Right lobe of liver (tissue), 4 donors: ENCODE data around the gene UBTD2.

Source experiments
- POLR2A ChIP-seq: fragments of 450-650 bp; IDR thresholded peaks from one replicate; pipeline ENCODE4 v1.6.1; 2017; ENCODE audit warnings: antibody characterized with exemption, mild to moderate bottlenecking
- TF ChIP-seq, protein P1 (sequence below), 4 donors: fragments of 200-600 bp in 3 of 4; fragments of 450-650 bp in 1 of 4; IDR thresholded peaks; one replicate each; pipeline versions ENCODE4 v1.5.1 to v1.8.0; 2016 to 2022; ENCODE audit warnings: antibody characterized with exemption in 4 of 4, mild to moderate bottlenecking in 2 of 4
- donor health status: DM: no; HTN: no; CAD: no.
- donor health status: DM: no; HTN: no; CAD: no.
- donor health status: DM: no; HTN: yes; CAD: no.

DNA sequence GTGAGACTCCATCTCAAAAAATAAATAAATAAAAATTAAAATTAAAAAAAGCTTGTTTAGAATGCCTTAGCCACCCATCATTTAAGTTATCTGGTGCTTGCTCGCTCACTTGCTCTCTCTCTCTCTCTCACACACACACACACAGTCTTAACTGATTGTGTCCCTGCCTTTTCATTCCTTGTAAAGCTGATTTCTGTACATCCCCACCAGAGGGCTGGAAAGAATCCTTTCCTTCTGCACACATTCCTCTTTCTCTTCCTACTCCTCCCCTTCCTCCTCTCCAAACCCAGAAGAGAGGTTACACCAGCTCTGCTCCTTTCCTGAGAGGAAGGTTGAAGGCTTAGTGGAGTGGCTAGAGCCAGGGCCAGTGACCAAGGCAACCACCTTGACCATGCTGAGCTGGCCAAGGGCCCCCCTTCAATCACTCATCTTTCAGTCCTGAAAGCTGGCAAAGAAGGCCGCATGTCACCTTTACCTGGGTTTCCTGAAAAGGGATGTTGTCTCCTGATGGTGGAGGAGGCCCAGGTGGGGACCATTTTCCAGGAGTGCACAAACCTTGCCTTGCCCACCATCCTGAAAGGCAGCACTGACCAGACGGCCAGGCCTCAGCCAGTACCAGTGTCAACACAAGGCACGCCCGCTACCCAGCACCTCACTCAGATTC is 121.1 kb downstream of the UBTD2 start:
- TF ChIP-seq, protein P1, sequence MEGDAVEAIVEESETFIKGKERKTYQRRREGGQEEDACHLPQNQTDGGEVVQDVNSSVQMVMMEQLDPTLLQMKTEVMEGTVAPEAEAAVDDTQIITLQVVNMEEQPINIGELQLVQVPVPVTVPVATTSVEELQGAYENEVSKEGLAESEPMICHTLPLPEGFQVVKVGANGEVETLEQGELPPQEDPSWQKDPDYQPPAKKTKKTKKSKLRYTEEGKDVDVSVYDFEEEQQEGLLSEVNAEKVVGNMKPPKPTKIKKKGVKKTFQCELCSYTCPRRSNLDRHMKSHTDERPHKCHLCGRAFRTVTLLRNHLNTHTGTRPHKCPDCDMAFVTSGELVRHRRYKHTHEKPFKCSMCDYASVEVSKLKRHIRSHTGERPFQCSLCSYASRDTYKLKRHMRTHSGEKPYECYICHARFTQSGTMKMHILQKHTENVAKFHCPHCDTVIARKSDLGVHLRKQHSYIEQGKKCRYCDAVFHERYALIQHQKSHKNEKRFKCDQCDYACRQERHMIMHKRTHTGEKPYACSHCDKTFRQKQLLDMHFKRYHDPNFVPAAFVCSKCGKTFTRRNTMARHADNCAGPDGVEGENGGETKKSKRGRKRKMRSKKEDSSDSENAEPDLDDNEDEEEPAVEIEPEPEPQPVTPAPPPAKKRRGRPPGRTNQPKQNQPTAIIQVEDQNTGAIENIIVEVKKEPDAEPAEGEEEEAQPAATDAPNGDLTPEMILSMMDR (IDR thresholded peaks at IDR 0.05): no peak
- TF ChIP-seq POLR2A: no peak
